Left ventricle myocardium superior (tissue), 1 donor: Measurements from ENCODE around the gene NEK10. TPM values are rescaled to one million over a fixed set of nuclear protein-coding genes. Genes with fewer than 3 reads are reported as not detected.

Experiments used
- ATAC-seq: fragments of 200-7000 bp; cut with Tn5 transposase; one replicate; pipeline ENCODE4 v1.9.1; 2020; ENCODE audit warnings: mild to moderate bottlenecking, moderate library complexity
- DNase-seq: peaks from one replicate; pipeline ENCODE4 v3.0.0-alpha.2; 2020
- intact Hi-C: fragments of 100-400 bp; cut with micrococcal nuclease; formaldehyde crosslinking; loops from one replicate; pipeline ENCODE4 v1.11.0; 2022
- total RNA-seq: library from RNA; stranded (reverse); fragmentation: NEBNext Ultra II Directional; extraction: Animal tissue kit (Norgen Biotek cat#: 25700); gene quantifications from one replicate; pipeline ENCODE4 v1.2.1, GENCODE V29; 2021
- donor health status: DM: no; HTN: yes; CAD: no; lungs with severe emphysema.

The NEK10 gene
- total RNA-seq, 1 donor from 2014 or later, result 16.9 TPM

DNA sequence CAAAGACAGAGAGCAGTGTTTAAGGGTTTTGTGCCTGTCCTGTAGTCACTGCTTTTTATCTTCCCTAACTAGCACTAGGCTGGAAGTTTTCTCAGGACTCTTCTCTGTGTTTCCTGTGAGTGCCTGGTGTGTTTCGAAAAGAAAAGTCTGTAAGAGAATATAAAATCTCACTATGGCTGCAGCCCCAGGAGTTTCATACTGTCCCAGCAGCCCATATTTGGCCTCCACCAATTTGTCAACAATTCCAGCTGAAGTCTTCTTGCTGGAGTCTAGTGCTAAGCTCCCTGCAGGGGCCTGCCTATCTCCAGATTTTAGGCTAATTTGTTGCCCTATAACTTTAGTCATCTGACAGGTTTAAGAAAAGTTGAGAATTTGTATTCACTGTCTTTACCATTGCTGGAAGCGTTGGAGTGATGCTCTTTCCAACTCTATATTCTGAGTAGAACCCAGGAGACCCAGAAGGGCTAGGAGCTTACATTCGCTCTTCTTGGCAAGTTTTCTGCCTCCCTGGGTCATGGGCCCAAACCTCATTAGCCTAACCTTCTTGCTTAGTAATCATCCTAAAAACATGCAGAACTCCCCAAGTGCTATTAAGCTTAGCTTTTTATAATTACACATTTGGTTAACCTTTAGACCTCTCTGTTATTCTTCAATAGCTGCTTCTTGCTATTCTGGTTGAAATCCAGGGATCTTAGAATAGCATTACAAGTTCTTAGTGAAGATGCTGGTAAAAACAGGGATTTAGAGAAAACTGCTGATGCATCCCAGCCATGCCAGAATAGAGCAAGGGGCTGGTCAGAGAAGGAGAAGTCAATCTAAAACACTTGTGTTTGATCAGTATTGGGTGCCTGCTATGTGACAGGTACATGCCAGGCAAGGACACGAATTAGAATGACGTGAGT is 283.1 kb downstream of the NEK10 start:
- intact Hi-C loops, result no loop called here
- ATAC-seq (peak; percentile 65), DNase-seq (no peak)

- ATAC-seq (no peak), DNase-seq (no peak)
- intact Hi-C loops, result no loop called here
Measured at GRCh38 chr3:27081992-27082607, 287.1 kb downstream of the NEK10 start.

- DNase-seq (no peak), ATAC-seq (peak; percentile 32)
- intact Hi-C loops, result no loop called here
Measured at GRCh38 chr3:27081566-27081965, 287.6 kb downstream of the NEK10 start.

- DNase-seq (no peak), ATAC-seq (no peak)
- intact Hi-C loops, result no loop called here
Measured at GRCh38 chr3:27080258-27080525, 289.0 kb downstream of the NEK10 start.

- intact Hi-C loops, result no loop called here
- peak; percentile 17 for DNase-seq
- ATAC-seq, result peak; percentile 72
Measured at GRCh38 chr3:27079427-27080257, 289.5 kb downstream of the NEK10 start.

- DNase-seq (no peak), ATAC-seq (no peak)
- intact Hi-C loops, result no loop called here
Measured at GRCh38 chr3:27078246-27078913, 290.8 kb downstream of the NEK10 start.

- ATAC-seq (peak; percentile 35), DNase-seq (no peak)
- intact Hi-C loops, result no loop called here
Measured at GRCh38 chr3:27076815-27077630, 292.2 kb downstream of the NEK10 start.

GRCh38 chr3:27074914-27075313 is 294.3 kb downstream of the NEK10 start:
- intact Hi-C loops, result no loop called here
- ATAC-seq, result no peak

DNA sequence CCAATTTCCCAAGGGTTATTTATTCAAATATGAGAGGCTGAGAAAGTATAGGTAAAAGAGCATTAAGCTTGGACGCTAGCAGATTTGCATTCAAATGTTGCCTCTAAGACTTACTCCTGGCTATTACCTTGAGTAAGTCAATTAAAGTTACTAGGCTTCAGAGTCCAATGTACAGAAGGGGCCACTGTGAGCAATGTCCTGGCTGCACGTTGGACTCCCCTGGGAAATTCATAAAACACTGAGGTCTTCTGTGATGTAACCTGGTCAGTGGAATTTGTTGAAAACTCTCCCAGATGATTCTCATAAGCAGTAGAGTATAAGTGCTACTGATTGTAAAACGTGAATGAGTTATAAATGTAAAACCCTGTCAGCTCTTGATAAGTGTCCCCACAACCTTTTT is 295.3 kb downstream of the NEK10 start:
- DNase-seq, result no peak
- ATAC-seq, result no peak
- intact Hi-C loops, result no loop called here

More at GRCh38 chr3:27074914-27075313, 294.3 kb downstream of the NEK10 start:
- no peak for DNase-seq

DNA sequence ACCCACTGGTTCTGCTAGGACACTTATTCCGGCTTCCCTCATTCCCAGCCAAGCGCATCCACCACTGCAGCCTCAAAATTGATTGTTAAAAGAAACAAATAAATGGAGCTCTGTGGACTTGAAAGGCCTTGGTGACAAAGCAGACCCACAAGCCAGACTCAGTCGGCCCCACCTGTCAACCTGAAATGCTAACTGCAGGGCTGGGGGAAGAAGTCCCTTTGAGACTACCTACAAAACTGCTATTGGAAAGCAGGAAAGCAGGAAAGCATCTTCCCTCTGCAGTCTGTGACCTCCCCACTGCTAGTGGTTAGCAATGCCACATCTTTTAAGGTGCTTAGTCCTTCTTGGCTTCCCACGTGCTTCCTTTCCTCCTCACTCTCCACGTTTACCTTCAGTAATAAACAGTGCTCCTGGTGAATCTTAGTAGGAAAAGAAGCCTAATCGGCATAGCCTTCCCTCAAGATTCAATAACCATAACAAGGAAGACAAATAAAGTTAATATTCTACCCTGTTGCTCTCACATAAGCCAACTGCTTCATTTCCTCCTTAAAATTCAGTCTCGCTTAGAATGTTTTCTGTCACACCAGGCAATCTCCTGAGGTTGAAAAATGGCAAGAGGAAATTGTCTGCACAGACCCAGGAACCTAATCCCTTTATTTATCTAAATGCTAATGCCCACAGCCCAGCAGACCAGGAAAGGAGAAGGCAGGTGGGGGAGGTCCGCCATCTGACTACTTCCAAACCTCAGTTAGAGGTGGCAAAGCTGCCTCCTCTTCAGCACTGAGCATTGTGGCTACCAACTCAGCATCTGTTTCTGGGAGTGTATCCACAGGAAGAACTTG is 296.2 kb downstream of the NEK10 start:
- no peak for DNase-seq
- ATAC-seq, result no peak
- intact Hi-C loops, result no loop called here

DNA sequence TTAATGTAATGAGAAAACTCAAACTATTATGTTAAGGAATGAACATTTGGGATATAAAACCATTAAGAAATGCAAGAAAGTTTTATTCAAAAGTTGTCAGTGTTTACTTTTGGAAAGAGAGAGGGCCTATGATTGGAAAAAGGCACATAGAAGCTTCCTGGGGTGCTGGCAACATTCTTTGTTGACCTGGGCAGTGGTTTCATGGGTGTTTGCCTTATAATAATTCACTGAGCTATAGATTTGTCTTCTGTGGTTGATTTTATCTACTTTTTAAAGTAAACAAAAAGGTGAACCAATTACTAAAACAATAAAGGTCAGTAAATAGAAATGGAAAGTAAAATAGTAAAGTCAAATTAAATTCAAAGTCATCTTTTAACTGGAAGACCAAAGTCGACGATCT is 308.8 kb downstream of the NEK10 start:
- intact Hi-C loops, result no loop called here
- no peak for ATAC-seq
- DNase-seq, result no peak

Other genes with a start within 250 kb of the NEK10 start
- 19.2 TPM for gene SLC4A7, start 115.0 kb upstream of the NEK10 start, total RNA-seq